HepG2 (cell line): Measurements from ENCODE around the gene MSRB2. TPM values are rescaled to one million over a fixed set of nuclear protein-coding genes. Genes with fewer than 3 reads are reported as not detected.
A peak's percentile ranks its signal among the peaks of the same experiment; 100 is the strongest.

Experiments
- ATAC-seq: fragments of 200-7000 bp; cut with Tn5 transposase; 3 replicates; pipeline ENCODE4 v1.9.1; 2020; ENCODE audit warnings: mild to moderate bottlenecking, moderate library complexity
- BruUV-seq: library from RNA; stranded (reverse); fragments of 400-500 nt; replicated peaks from 2 replicates; lab custom pipeline; 2021; lab: Mats Ljungman, UMichigan
- CTCF ChIA-PET: fragments of 300-600 bp; formaldehyde crosslinking; extraction: SDS; loops from one replicate; lab custom pipeline; 2021; ENCODE audit warnings: low total read pairs, inconsistent platforms, low intra/inter-chr PET ratio; lab: Yijun Ruan, JAX
- POLR2A ChIA-PET: fragments of 350-600 bp; sonication (Branson Sonifier 250); formaldehyde crosslinking; loops from one replicate; lab custom pipeline; 2020; ENCODE audit warnings: antibody characterized with exemption, inconsistent platforms; lab: Yijun Ruan, JAX
- DNase-seq: peaks from one replicate; pipeline ENCODE4 v3.0.0-alpha.2; 2015; ENCODE audit warnings: low spot score
- FAIRE-seq: peaks from 3 replicates; lab custom pipeline; 2011; peaks lifted over from hg19 to GRCh38; lab: Jason Lieb, UNC
- H2AFZ ChIP-seq: one replicate; pipeline ENCODE4 v1.6.1; 2011; ENCODE audit warnings: low read length, inconsistent platforms
- H3K27ac ChIP-seq: fragments of 300-600 bp; 3 replicates; pipeline ENCODE4 v1.8.0; 2011; ENCODE audit warnings: mixed run types, mild to moderate bottlenecking, mixed read lengths, low read length, inconsistent platforms; ENCODE audit not compliant: insufficient read depth; ENCODE audit errors: extremely low read length
- H3K27me3 ChIP-seq, 2 experiments: fragments of 200-600 bp in 1 of 2; 2 replicates in 1 of 2; 3 replicates in 1 of 2; pipeline versions ENCODE4 v1.6.0 to v1.8.0; 2011; ENCODE audit warnings: low read length in 2 of 2, mild to moderate bottlenecking in 2 of 2, moderate library complexity in 2 of 2, inconsistent platforms in 1 of 2; ENCODE audit not compliant: insufficient read depth in 2 of 2, control insufficient read depth in 1 of 2
- H3K36me3 ChIP-seq, 2 experiments: fragments of 200-600 bp in 1 of 2; replicated peaks in 1 of 2; 2 replicates in 1 of 2; 3 replicates in 1 of 2; pipeline versions ENCODE4 v1.5.1 to v1.8.0; 2011; ENCODE audit warnings: low read length in 2 of 2, inconsistent platforms in 1 of 2; ENCODE audit not compliant: insufficient read depth in 2 of 2, control insufficient read depth in 1 of 2
- H3K4me1 ChIP-seq: 2 replicates; pipeline ENCODE4 v1.5.1; 2012; ENCODE audit warnings: low read length, inconsistent platforms; ENCODE audit not compliant: insufficient read depth
- H3K4me2 ChIP-seq: 2 replicates; pipeline ENCODE4 v1.6.0; 2011; ENCODE audit warnings: low read depth, low read length, inconsistent platforms
- H3K4me3 ChIP-seq, 3 experiments: fragments of 200-600 bp in 1 of 3; sonication (generic), shearing (Covaris generic) in 1 of 3; replicated peaks in 1 of 3; 2 replicates each; pipeline ENCODE4 v1.5.1; 2011 to 2016; ENCODE audit warnings: low read length in 3 of 3, inconsistent platforms in 2 of 3, low read depth in 2 of 3, mild to moderate bottlenecking in 2 of 3, control low read depth in 1 of 3, mixed read lengths in 1 of 3; ENCODE audit not compliant: insufficient read depth in 1 of 3
- H3K79me2 ChIP-seq: one replicate; pipeline ENCODE4 v1.6.1; 2011; ENCODE audit warnings: low read length, inconsistent platforms; ENCODE audit not compliant: insufficient read depth
- H3K9ac ChIP-seq: 2 replicates; pipeline ENCODE4 v1.6.0; 2011; ENCODE audit warnings: mild to moderate bottlenecking, low read depth, low read length, inconsistent platforms; ENCODE audit not compliant: insufficient read depth
- H3K9me3 ChIP-seq: 2 replicates; pipeline ENCODE4 v1.5.1; 2012; ENCODE audit warnings: mild to moderate bottlenecking, low read length
- H4K20me1 ChIP-seq: 2 replicates; pipeline ENCODE4 v1.6.0; 2011; ENCODE audit warnings: inconsistent platforms, mild to moderate bottlenecking, low read length, moderate library complexity; ENCODE audit not compliant: insufficient read depth
- ATM ChIP-seq: fragments of 450-650 bp; IDR thresholded peaks from 2 replicates; pipeline ENCODE4 v1.7.1; 2017; ENCODE audit warnings: mild to moderate bottlenecking, borderline replicate concordance
- CBX2 ChIP-seq, 2 experiments: fragments of 200-600 bp in 1 of 2; sonication (generic); formaldehyde crosslinking in 1 of 2; IDR thresholded peaks; 2 replicates each; pipeline versions ENCODE4 v1.7.0 to v1.8.1; 2018 to 2022; ENCODE audit warnings: low read depth in 2 of 2, low read length in 1 of 2, mild to moderate bottlenecking in 1 of 2, missing genetic modification reagents in 1 of 2
- CERS6 ChIP-seq: sonication (generic); formaldehyde crosslinking; IDR thresholded peaks from 2 replicates; pipeline ENCODE4 v1.5.0; 2020; ENCODE audit warnings: missing genetic modification reagents
- HOXA7 ChIP-seq: sonication (generic); formaldehyde crosslinking; IDR thresholded peaks from 2 replicates; pipeline ENCODE4 v1.8.1; 2022; ENCODE audit warnings: mild to moderate bottlenecking, missing genetic modification reagents, moderate library complexity
- MAF1 ChIP-seq: sonication (generic); formaldehyde crosslinking; IDR thresholded peaks from 2 replicates; pipeline ENCODE4 v1.5.0; 2020; ENCODE audit warnings: missing genetic modification reagents, borderline replicate concordance
- MAFK ChIP-seq, 2 experiments: IDR thresholded peaks in 1 of 2; conservative IDR thresholded peaks in 1 of 2; 2 replicates each; pipeline ENCODE4 v1.6.1; 2011; ENCODE audit warnings: improper control_type of control experiment in 2 of 2, low read length in 2 of 2
- MNT ChIP-seq: fragments of 450-650 bp; IDR thresholded peaks from 2 replicates; pipeline ENCODE4 v1.6.1; 2016
- MTA1 ChIP-seq: sonication (generic); formaldehyde crosslinking; IDR thresholded peaks from 2 replicates; pipeline ENCODE4 v1.4.0; 2020; ENCODE audit warnings: missing genetic modification reagents, mild to moderate bottlenecking, borderline replicate concordance
- NR2F2 ChIP-seq: IDR thresholded peaks from 2 replicates; pipeline ENCODE4 v1.6.1; 2012; ENCODE audit warnings: low read depth, inconsistent platforms, borderline replicate concordance
- TBL1XR1 ChIP-seq: fragments of 150-350 bp; IDR thresholded peaks from 2 replicates; pipeline ENCODE4 v1.6.1; 2014; ENCODE audit warnings: borderline replicate concordance, low read length; ENCODE audit not compliant: partially characterized antibody
- ZFP37 ChIP-seq: sonication (generic); formaldehyde crosslinking; IDR thresholded peaks from 2 replicates; pipeline ENCODE4 v1.4.0; 2020; ENCODE audit warnings: missing genetic modification reagents, borderline replicate concordance
- ZNF644 ChIP-seq: IDR thresholded peaks from 2 replicates; pipeline ENCODE4 v1.6.1; 2016; ENCODE audit warnings: low read depth
- ZNF724P ChIP-seq: sonication (generic); formaldehyde crosslinking; IDR thresholded peaks from 2 replicates; pipeline ENCODE4 v1.8.0; 2022; ENCODE audit warnings: missing genetic modification reagents, borderline replicate concordance
- ZNF816 ChIP-seq: sonication (generic); formaldehyde crosslinking; IDR thresholded peaks from 2 replicates; pipeline ENCODE4 v1.8.0; 2022; ENCODE audit warnings: missing genetic modification reagents, mild to moderate bottlenecking, borderline replicate concordance
- WGBS: methylation state at CpG from one replicate; pipeline ENCODE4 v1.1.6; 2017; ENCODE audit warnings: low lambda C conversion rate; 5-methylcytosine and 5-hydroxymethylcytosine counted together
- in situ Hi-C: cut with HindIII; loops from 2 replicates; pipeline ENCODE4 v1.10.0; 2017; ENCODE audit warnings: low pct_unique_long_range_greater_than_20kb; ENCODE audit not compliant: extremely low pct_ligation_motif_present
- intact Hi-C: fragments of 100-400 bp; cut with micrococcal nuclease; formaldehyde crosslinking; loops from one replicate; pipeline ENCODE4 v1.10.0; 2022; ENCODE audit not compliant: unreplicated experiment
- polyA plus RNA-seq, 8 experiments: library from polyadenylated mRNA; depleted of rRNA in 3 of 8; stranded (reverse) in 7 of 8; unstranded in 1 of 8; fragments of >200 nt; fragmentation: Illumina TruSeq in 4 of 8; extraction: Trizol in 4 of 8; gene quantifications; 2 replicates each; pipeline versions ENCODE4 v1.2.1 to v1.2.3, GENCODE V29; 2011 to 2016; ENCODE audit warnings: low read depth in 4 of 8, missing spikeins in 1 of 8, mixed read lengths in 1 of 8; ENCODE audit not compliant: insufficient read depth in 1 of 8
- total RNA-seq, 5 experiments: library from RNA; depleted of rRNA; stranded (reverse); fragments of >200 nt; fragmentation: Illumina TruSeq; extraction: Trizol; gene quantifications; 2 replicates each; pipeline ENCODE4 v1.2.3, GENCODE V29; 2016; ENCODE audit warnings: low read depth in 1 of 5

MSRB2 gene
- total and polyA plus RNA-seq, 2 of the 13 experiments (the other 11 are each of a cell fraction or from before 2014, with no cell fraction given), result 8.3 to 22.1 TPM

- Histone ChIP-seq H4K20me1 (no peaks in the 10 kb centered on the region), H3K9ac (no peak overlapping the region), H3K27me3 (no peaks in the 10 kb centered on the region), H3K4me3 (no peak overlapping the region), H3K79me2 (no peaks in the 10 kb centered on the region), H3K4me1 (peaks cover 19% of the 10 kb centered on the region), H3K9me3 (no peaks in the 10 kb centered on the region), H3K4me2 (no peak overlapping the region), H2AFZ (no peak overlapping the region), H3K27ac (no peak overlapping the region), H3K36me3 (no peaks in the 10 kb centered on the region)
- DNase-seq (no peak), ATAC-seq (no peak), FAIRE-seq (no peak)
- TF ChIP-seq HOXA7 (CRISPR knock-in tag) (no peak), MNT (0 out of 2 replicates have a peak, but pooled peaks have one; percentile 12)
- intact Hi-C loops, result no loop called here
- in situ Hi-C loops, result no loop called here
- 100% methylated on average over 2 of the region's 2 CpGs for WGBS
- POLR2A ChIA-PET, result no interaction called here
- BruUV-seq, result no TSS peak
- CTCF ChIA-PET, result no interaction called here
Observed at GRCh38 chr10:23111517-23112286, 16.3 kb downstream of the MSRB2 start.

DNA sequence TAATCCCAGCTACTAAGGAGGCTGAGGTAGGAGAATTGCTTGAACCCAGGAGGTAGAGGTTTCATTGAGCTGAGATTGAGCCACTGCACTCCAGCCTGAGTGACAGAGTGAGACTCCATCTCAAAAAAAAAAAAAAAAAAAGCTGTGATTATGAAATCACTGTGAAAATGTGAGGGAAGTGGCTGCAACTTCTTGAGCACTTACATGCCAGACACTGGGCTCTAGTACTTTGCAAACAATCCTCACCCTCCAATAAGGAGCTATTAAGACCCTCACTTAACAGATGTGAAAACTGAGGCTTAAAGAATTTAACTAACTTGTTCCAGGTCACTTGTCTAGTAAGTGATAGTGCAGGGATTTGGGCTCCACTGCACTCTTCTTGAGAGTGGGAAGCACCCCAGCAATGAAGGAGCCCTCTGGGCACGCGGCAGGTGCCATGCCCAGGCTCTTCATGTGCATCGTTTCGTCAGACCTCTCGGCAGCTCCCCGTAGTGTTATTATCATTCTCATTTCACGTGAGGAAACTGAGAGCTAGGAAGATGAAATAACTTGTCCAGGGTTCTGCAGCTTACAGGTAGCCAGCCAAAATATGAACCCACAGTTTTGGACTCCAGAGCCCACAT lies 19.0 kb downstream of the MSRB2 start:
- H3K36me3 ChIP-seq, result 0 out of 5 replicates have a peak, but pooled peaks cover 0 to 3% of the 10 kb centered on the region in 2 experiments
- H3K4me1 ChIP-seq, result peaks cover 19% of the 10 kb centered on the region
- no peak for DNase-seq
- H4K20me1 ChIP-seq, result no peaks in the 10 kb centered on the region
- H2AFZ ChIP-seq, result no peak overlapping the region
- in situ Hi-C loops (no loop called here), intact Hi-C loops (no loop called here)
- no peak overlapping the region for H3K27ac ChIP-seq
- ATAC-seq, result no peak
- H3K4me2 ChIP-seq, result no peak overlapping the region
- ChIA-PET POLR2A (no interaction called here), CTCF (no interaction called here)
- no peaks in the 10 kb centered on the region for H3K9me3 ChIP-seq
- BruUV-seq, result no TSS peak
- H3K27me3 ChIP-seq, result no peaks in the 10 kb centered on the region
- no peak overlapping the region for H3K4me3 ChIP-seq
- no peak for FAIRE-seq
- no peak overlapping the region for H3K9ac ChIP-seq
- 89% methylated on average over 5 of the region's 7 CpGs for WGBS
- H3K79me2 ChIP-seq, result no peaks in the 10 kb centered on the region
- no peak for TF ChIP-seq ZNF724P
- TF ChIP-seq CERS6 (CRISPR knock-in tag), result no peak
- TF ChIP-seq ATM, result no peak
- TF ChIP-seq MAFK (conservative IDR thresholded peaks at IDR 0.05 in 1 of 2, IDR thresholded peaks at IDR 0.05 in 1 of 2; ENCODE audit: low read length in 2 of 2), result no peak
- TF ChIP-seq ZFP37 (CRISPR knock-in tag), result no peak
- no peak for TF ChIP-seq CBX2 (IDR thresholded peaks at IDR 0.05; ENCODE audit: low read depth, low read length)
- no peak for TF ChIP-seq CBX2 (CRISPR knock-in tag; IDR thresholded peaks at IDR 0.05; ENCODE audit: low read depth)
- TF ChIP-seq MTA1 (CRISPR knock-in tag), result no peak
- TF ChIP-seq ZNF644 (CRISPR knock-in tag), result no peak
- TF ChIP-seq MAF1 (CRISPR knock-in tag), result no peak
- no peak for TF ChIP-seq ZNF816 (CRISPR knock-in tag)
- no peak for TF ChIP-seq TBL1XR1
- TF ChIP-seq NR2F2, result no peak
